HepG2 (cell line): ENCODE data around the gene PRSS16. TPM values are rescaled to one million over a fixed set of nuclear protein-coding genes. Genes with fewer than 3 reads are reported as not detected.
A peak's percentile ranks its signal among the peaks of the same experiment; 100 is the strongest.
"Not testable (repeated sequence)": the region's sequence is repeated elsewhere in the genome, so short reads cannot be mapped to it uniquely, and the experiment has no call there.

Experiments
- ATAC-seq: fragments of 200-7000 bp; cut with Tn5 transposase; 3 replicates; pipeline ENCODE4 v1.9.1; 2020; ENCODE audit warnings: mild to moderate bottlenecking, moderate library complexity
- BruUV-seq: library from RNA; stranded (reverse); fragments of 400-500 nt; replicated peaks from 2 replicates; lab custom pipeline; 2021; lab: Mats Ljungman, UMichigan
- CTCF ChIA-PET: fragments of 300-600 bp; formaldehyde crosslinking; extraction: SDS; loops from one replicate; lab custom pipeline; 2021; ENCODE audit warnings: low total read pairs, inconsistent platforms, low intra/inter-chr PET ratio; lab: Yijun Ruan, JAX
- POLR2A ChIA-PET: fragments of 350-600 bp; sonication (Branson Sonifier 250); formaldehyde crosslinking; loops from one replicate; lab custom pipeline; 2020; ENCODE audit warnings: antibody characterized with exemption, inconsistent platforms; lab: Yijun Ruan, JAX
- DNase-seq: peaks from one replicate; pipeline ENCODE4 v3.0.0-alpha.2; 2015; ENCODE audit warnings: low spot score
- FAIRE-seq: peaks from 3 replicates; lab custom pipeline; 2011; peaks lifted over from hg19 to GRCh38; lab: Jason Lieb, UNC
- H2AFZ ChIP-seq: one replicate; pipeline ENCODE4 v1.6.1; 2011; ENCODE audit warnings: low read length, inconsistent platforms
- H3K27ac ChIP-seq: fragments of 300-600 bp; 3 replicates; pipeline ENCODE4 v1.8.0; 2011; ENCODE audit warnings: mixed run types, mild to moderate bottlenecking, mixed read lengths, low read length, inconsistent platforms; ENCODE audit not compliant: insufficient read depth; ENCODE audit errors: extremely low read length
- H3K27me3 ChIP-seq, 2 experiments: fragments of 200-600 bp in 1 of 2; 2 replicates in 1 of 2; 3 replicates in 1 of 2; pipeline versions ENCODE4 v1.6.0 to v1.8.0; 2011; ENCODE audit warnings: low read length in 2 of 2, mild to moderate bottlenecking in 2 of 2, moderate library complexity in 2 of 2, inconsistent platforms in 1 of 2; ENCODE audit not compliant: insufficient read depth in 2 of 2, control insufficient read depth in 1 of 2
- H3K36me3 ChIP-seq, 2 experiments: fragments of 200-600 bp in 1 of 2; replicated peaks in 1 of 2; 2 replicates in 1 of 2; 3 replicates in 1 of 2; pipeline versions ENCODE4 v1.5.1 to v1.8.0; 2011; ENCODE audit warnings: low read length in 2 of 2, inconsistent platforms in 1 of 2; ENCODE audit not compliant: insufficient read depth in 2 of 2, control insufficient read depth in 1 of 2
- H3K4me1 ChIP-seq: 2 replicates; pipeline ENCODE4 v1.5.1; 2012; ENCODE audit warnings: low read length, inconsistent platforms; ENCODE audit not compliant: insufficient read depth
- H3K4me2 ChIP-seq: 2 replicates; pipeline ENCODE4 v1.6.0; 2011; ENCODE audit warnings: low read depth, low read length, inconsistent platforms
- H3K4me3 ChIP-seq, 3 experiments: fragments of 200-600 bp in 1 of 3; sonication (generic), shearing (Covaris generic) in 1 of 3; replicated peaks in 1 of 3; 2 replicates each; pipeline ENCODE4 v1.5.1; 2011 to 2016; ENCODE audit warnings: low read length in 3 of 3, inconsistent platforms in 2 of 3, low read depth in 2 of 3, mild to moderate bottlenecking in 2 of 3, control low read depth in 1 of 3, mixed read lengths in 1 of 3; ENCODE audit not compliant: insufficient read depth in 1 of 3
- H3K79me2 ChIP-seq: one replicate; pipeline ENCODE4 v1.6.1; 2011; ENCODE audit warnings: low read length, inconsistent platforms; ENCODE audit not compliant: insufficient read depth
- H3K9ac ChIP-seq: 2 replicates; pipeline ENCODE4 v1.6.0; 2011; ENCODE audit warnings: mild to moderate bottlenecking, low read depth, low read length, inconsistent platforms; ENCODE audit not compliant: insufficient read depth
- H3K9me3 ChIP-seq: 2 replicates; pipeline ENCODE4 v1.5.1; 2012; ENCODE audit warnings: mild to moderate bottlenecking, low read length
- H4K20me1 ChIP-seq: 2 replicates; pipeline ENCODE4 v1.6.0; 2011; ENCODE audit warnings: inconsistent platforms, mild to moderate bottlenecking, low read length, moderate library complexity; ENCODE audit not compliant: insufficient read depth
- CREB1 ChIP-seq, 2 experiments: fragments of 450-650 bp in 1 of 2; IDR thresholded peaks; 2 replicates each; pipeline ENCODE4 v1.6.1; 2016 to 2017; ENCODE audit warnings: control low read depth in 1 of 2, mild to moderate bottlenecking in 1 of 2, missing compliant biosample characterization in 1 of 2, missing genetic modification characterization in 1 of 2
- WGBS: methylation state at CpG from one replicate; pipeline ENCODE4 v1.1.6; 2017; ENCODE audit warnings: low lambda C conversion rate; 5-methylcytosine and 5-hydroxymethylcytosine counted together
- in situ Hi-C: cut with HindIII; loops from 2 replicates; pipeline ENCODE4 v1.10.0; 2017; ENCODE audit warnings: low pct_unique_long_range_greater_than_20kb; ENCODE audit not compliant: extremely low pct_ligation_motif_present
- intact Hi-C: fragments of 100-400 bp; cut with micrococcal nuclease; formaldehyde crosslinking; loops from one replicate; pipeline ENCODE4 v1.10.0; 2022; ENCODE audit not compliant: unreplicated experiment
- polyA plus RNA-seq, 8 experiments: library from polyadenylated mRNA; depleted of rRNA in 3 of 8; stranded (reverse) in 7 of 8; unstranded in 1 of 8; fragments of >200 nt; fragmentation: Illumina TruSeq in 4 of 8; extraction: Trizol in 4 of 8; gene quantifications; 2 replicates each; pipeline versions ENCODE4 v1.2.1 to v1.2.3, GENCODE V29; 2011 to 2016; ENCODE audit warnings: low read depth in 4 of 8, missing spikeins in 1 of 8, mixed read lengths in 1 of 8; ENCODE audit not compliant: insufficient read depth in 1 of 8
- total RNA-seq, 5 experiments: library from RNA; depleted of rRNA; stranded (reverse); fragments of >200 nt; fragmentation: Illumina TruSeq; extraction: Trizol; gene quantifications; 2 replicates each; pipeline ENCODE4 v1.2.3, GENCODE V29; 2016; ENCODE audit warnings: low read depth in 1 of 5
- TF ChIP-seq, protein P1 (sequence below): sonication (generic); formaldehyde crosslinking; IDR thresholded peaks from 2 replicates; pipeline ENCODE4 v1.4.0; 2020; ENCODE audit warnings: mild to moderate bottlenecking, low read depth, missing genetic modification reagents

PRSS16 gene
- total and polyA plus RNA-seq, 2 of the 13 experiments (the other 11 are each of a cell fraction or from before 2014, with no cell fraction given): not detected

- DNase-seq, in situ Hi-C loops, H3K4me2 ChIP-seq, H3K9ac ChIP-seq, CTCF ChIA-PET, ATAC-seq, H4K20me1 ChIP-seq, H3K9me3 ChIP-seq, FAIRE-seq, H3K36me3 ChIP-seq, H3K4me1 ChIP-seq, H2AFZ ChIP-seq, BruUV-seq, H3K79me2 ChIP-seq, H3K4me3 ChIP-seq, intact Hi-C loops, H3K27ac ChIP-seq, POLR2A ChIA-PET: not testable (repeated sequence)
- 56% methylated on average over 3 of the region's 3 CpGs for WGBS
- peaks cover 0 to 21% of the 10 kb centered on the region in 2 experiments; a peak in 2 of 5 replicates for H3K27me3 ChIP-seq
Observed at GRCh38 chr6:27267003-27267402, 19.5 kb downstream of the PRSS16 start.

DNA sequence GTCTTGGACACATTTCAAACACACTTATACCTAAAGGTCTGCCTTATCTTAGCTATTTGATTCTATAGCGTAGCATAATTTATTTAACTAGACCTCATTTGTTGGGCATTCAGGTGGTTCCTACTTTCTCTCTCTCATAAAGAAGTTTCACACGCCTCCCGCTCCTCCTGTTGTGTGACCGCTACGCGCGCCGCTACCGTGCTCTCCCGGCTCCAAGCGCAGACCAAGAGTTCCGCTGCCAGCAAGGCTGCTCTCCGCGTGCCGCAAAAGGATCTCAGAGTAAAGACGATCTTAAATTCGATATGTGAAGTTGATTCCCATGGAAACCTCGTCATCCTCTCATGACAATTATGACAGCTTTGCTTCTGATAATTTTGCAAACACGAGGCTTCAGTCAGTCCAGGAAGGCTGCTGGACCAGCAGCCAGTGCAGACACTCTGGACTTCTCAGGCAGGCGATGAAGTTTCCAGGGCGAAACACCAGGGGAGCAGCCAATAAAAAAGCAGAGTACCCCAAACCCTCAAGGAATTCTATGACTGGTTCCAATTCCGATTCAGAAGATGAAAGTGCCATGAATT, 20.4 kb downstream of the PRSS16 start:
- Histone ChIP-seq H4K20me1 (no peaks in the 10 kb centered on the region), H3K27ac (no peak overlapping the region), H3K4me1 (no peaks in the 10 kb centered on the region), H3K9me3 (no peaks in the 10 kb centered on the region), H3K36me3 (no peaks in the 10 kb centered on the region), H3K4me3 (no peak overlapping the region), H2AFZ (no peak overlapping the region), H3K79me2 (no peaks in the 10 kb centered on the region), H3K27me3 (peaks cover 4 to 23% of the 10 kb centered on the region in 2 experiments; a peak in 3 of 5 replicates), H3K9ac (no peak overlapping the region), H3K4me2 (no peak overlapping the region)
- DNase-seq: no peak
- FAIRE-seq: no peak
- in situ Hi-C loops: no loop called here
- WGBS: 72% methylated on average over 22 of the region's 22 CpGs
- intact Hi-C loops: no loop called here
- CTCF ChIA-PET: no interaction called here
- POLR2A ChIA-PET: no interaction called here
- no peak for ATAC-seq
- TF ChIP-seq, protein P1, sequence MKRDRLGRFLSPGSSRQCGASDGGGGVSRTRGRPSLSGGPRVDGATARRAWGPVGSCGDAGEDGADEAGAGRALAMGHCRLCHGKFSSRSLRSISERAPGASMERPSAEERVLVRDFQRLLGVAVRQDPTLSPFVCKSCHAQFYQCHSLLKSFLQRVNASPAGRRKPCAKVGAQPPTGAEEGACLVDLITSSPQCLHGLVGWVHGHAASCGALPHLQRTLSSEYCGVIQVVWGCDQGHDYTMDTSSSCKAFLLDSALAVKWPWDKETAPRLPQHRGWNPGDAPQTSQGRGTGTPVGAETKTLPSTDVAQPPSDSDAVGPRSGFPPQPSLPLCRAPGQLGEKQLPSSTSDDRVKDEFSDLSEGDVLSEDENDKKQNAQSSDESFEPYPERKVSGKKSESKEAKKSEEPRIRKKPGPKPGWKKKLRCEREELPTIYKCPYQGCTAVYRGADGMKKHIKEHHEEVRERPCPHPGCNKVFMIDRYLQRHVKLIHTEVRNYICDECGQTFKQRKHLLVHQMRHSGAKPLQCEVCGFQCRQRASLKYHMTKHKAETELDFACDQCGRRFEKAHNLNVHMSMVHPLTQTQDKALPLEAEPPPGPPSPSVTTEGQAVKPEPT (CRISPR knock-in tag): no peak
- TF ChIP-seq CREB1 (IDR thresholded peaks at IDR 0.05) (peak; percentile 46; the same call in 1 of the 2 replicates), CREB1 (CRISPR knock-in tag; IDR thresholded peaks at IDR 0.05) (no peak)
- no TSS peak for BruUV-seq
